AG09309 (cell line): Measurements from ENCODE around the gene SSC5D.
A peak's percentile ranks its signal among the peaks of the same experiment; 100 is the strongest.

ENCODE experiments used
- DNase-seq: peaks from one replicate; pipeline ENCODE4 v3.0.0-alpha.2; 2010; ENCODE audit warnings: low read depth
- H3K4me3 ChIP-seq: 2 replicates; pipeline ENCODE4 v1.5.1; 2011; ENCODE audit warnings: mild to moderate bottlenecking, low read depth, low read length, moderate library complexity; ENCODE audit not compliant: control insufficient read depth
- CTCF ChIP-seq: IDR thresholded peaks from 2 replicates; pipeline ENCODE4 v1.5.1; 2011; ENCODE audit warnings: mild to moderate bottlenecking, low read depth, low read length, inconsistent platforms; ENCODE audit not compliant: insufficient read depth, control insufficient read depth; ENCODE audit errors: missing control alignments

SSC5D gene

GRCh38 chr19:55546822-55547614, 58.8 kb downstream of the SSC5D start:
- no peak overlapping the region for H3K4me3 ChIP-seq
- peak; percentile 49 for DNase-seq
- no peak for TF ChIP-seq CTCF

DNA sequence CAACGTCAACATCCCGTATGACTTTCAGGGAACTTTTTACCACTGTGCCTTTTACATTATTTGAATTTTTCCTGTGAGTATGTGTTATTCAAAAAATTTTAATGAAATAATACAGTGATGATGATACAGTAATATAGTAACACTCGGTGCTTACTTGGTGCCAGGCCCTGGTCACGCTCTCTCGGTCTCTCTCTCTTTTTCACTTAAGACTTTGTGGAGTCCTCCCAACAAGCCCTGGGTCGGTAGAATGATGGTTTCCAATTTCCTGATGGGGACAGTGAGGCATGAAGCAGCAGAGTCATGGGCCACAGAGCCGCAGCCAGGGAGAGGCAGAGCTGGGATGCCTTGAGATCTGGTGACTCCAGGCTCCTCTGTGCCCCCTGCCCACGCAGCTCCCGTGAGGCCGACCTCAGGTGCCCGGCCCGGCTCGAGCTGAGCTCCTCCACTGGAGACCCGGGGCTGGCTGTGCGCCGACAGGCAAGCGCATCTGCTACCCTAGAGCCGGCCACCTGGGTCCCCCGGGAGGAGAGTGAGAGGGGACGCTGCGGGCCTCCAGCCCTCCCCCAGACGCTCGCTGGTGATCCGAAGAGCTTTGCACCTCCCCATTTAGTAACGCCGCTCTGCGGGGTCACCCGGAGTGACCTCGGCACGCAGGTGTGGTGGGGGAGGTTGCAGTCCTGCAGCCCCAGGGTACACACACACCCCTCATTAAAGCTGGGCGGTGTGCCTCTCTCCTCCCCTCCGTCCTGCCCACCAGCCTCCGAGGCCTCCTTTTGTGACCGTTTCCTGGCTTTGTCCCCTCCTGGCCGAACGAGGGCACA, 61.5 kb downstream of the SSC5D start:
- TF ChIP-seq CTCF, result no peak
- peak; percentile 81 for DNase-seq
- peak overlapping the region; percentile 1 for H3K4me3 ChIP-seq

DNA sequence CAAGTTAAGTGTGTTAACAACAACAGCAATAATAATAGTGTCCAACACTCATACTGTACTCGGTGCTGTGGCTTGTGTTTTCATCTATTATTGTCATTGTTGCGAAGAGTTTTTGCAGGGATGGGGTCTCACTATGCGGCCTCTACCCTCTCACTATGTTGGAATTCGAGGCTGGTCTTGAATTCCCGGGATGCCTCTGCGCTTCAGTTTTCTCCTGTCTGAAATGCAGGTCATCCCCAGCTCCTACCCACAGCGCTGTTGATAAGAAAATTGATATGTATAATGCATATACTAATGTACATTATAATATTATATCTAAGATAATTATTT, 62.0 kb downstream of the SSC5D start:
- no peak overlapping the region for H3K4me3 ChIP-seq
- DNase-seq, result no peak
- TF ChIP-seq CTCF, result no peak

- no peak for TF ChIP-seq CTCF
- no peak overlapping the region for H3K4me3 ChIP-seq
- DNase-seq, result no peak
Measured at GRCh38 chr19:55552206-55552605, 64.0 kb downstream of the SSC5D start.

GRCh38 chr19:55552620-55553019, 64.4 kb downstream of the SSC5D start:
- DNase-seq, result peak; percentile 82
- TF ChIP-seq CTCF, result no peak
- no peak overlapping the region for H3K4me3 ChIP-seq

DNA sequence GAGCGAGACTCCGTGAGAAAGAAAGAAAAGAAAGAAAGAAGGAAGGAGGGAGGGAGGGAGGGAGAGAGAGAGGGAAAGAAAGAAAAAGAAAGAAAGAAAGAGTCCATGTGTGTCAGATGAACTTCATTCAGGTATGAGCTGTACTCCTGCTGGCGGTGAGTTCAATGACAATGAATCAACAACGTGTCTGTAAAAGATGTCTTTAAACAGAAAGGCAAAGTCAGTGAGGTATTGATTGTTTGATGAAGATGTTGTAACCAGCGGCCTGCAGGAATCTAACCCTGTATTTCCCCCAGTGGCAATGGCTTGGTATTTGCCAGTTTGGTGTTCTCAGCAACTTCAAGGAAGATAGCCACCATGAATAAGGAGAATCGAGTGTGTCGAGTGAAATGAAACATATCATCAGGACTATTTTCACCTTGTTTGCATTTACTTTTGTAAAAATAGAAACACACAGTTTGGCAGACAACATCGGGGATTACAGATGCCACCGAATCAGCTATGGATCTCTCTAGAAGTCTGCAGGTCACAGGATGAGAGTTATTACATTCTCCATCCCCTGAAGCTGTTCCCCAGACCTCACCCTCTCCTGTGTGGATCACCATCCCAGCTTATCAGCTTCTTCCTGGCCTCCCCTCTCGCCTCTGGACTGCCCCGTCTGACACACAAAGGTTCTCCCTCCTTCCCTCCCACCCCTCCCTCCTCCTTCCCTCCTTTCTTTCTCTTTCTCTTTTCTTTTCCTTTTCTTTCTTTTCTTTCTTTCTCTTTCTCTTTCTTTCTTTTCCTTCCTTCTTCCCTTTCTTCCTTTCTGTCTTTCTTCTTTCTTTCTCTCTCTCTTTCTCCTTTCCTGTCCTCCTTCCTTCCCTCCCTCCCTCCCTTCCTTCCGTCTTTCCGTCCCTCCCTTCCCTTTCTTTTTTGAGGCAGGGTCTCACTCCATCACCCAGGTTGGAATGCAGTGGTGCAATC, 65.3 kb downstream of the SSC5D start:
- H3K4me3 ChIP-seq, result no peak overlapping the region
- no peak for DNase-seq
- TF ChIP-seq CTCF, result no peak
